RPMI7951 (cell line): ENCODE data around the gene TFEB. TPM values are rescaled to one million over a fixed set of nuclear protein-coding genes. Genes with fewer than 3 reads are reported as not detected.

Source experiments
- DNase-seq: peaks from one replicate; pipeline ENCODE4 v3.0.0-alpha.2; 2012; ENCODE audit warnings: low read depth
- total RNA-seq: library from RNA; depleted of rRNA; stranded (reverse); fragments of >200 nt; shearing (Covaris generic); gene quantifications from 2 replicates; pipeline ENCODE4 v1.2.3, GENCODE V29; 2014; rRNA removed

The TFEB gene
- 11.7 and 11.8 TPM in 2 replicates for total RNA-seq

GRCh38 chr6:41735427-41736185 is at the start of gene TFEB:
Gene TFEB (minus strand): TSS chr6:41735608. CDS start chr6:41691213, 44,395 bp downstream.
- DNase-seq: peak; percentile 87

DNA sequence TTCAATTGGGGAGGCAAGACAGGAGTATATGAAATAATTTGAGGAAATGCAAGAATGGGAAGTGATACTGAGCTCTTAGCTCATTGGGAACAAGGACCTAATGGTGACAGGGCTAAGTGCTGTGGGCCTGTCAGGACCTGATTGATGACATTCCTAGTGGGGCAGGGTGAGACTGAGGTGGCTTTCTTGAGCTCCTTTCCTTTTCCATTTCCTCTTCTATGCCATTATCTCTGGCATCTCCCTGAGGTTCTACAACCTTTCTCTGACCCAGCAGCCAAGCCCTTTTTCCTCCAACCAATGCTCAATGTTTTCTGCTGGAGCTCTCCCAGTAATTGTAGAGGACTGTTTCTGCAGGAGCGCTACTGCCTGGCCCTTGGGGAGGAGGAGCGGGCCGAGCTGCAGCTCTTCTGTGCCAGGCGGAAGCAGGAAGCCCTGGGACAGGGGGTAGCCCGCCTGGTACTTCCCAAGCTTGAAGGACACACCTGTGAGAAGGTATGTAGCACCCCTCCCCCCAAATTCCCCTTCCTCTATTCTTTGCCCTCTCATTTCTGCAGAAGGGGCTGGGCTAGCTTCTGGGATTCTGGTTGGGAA is 49.3 kb upstream of the TFEB start:
- no peak for DNase-seq

DNA sequence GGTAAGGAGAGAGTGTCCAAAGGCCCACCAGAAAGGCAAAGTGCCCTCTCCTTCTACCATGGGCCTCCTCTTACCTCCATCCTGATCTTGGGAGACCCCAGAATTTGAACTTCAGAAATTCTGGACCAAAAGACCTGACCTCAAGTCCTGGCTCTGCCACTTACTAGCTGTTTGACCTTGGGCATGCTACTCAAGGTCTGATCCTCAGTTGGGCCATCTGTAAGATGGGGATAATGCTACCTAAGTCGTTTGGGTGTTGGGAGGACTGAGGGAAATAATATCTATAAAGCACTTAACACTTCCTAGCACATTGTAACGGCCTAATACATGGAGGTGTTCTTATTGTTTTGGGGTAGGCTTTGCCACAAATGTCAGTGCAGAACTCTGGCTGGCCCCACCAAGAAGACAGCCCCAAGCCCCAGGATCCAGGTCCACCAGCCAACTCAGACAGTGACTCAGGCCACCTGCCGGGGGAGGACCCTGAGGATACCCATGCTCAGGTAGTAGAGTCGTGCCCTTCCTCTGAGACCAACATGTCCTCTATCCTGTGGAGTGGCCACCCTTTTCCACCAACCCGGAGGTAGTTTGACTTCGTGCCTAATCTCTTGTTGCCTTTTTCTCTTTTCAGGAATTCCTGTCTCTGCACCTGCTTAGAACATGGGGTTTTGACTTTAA is 47.8 kb upstream of the TFEB start:
- DNase-seq: no peak

DNA sequence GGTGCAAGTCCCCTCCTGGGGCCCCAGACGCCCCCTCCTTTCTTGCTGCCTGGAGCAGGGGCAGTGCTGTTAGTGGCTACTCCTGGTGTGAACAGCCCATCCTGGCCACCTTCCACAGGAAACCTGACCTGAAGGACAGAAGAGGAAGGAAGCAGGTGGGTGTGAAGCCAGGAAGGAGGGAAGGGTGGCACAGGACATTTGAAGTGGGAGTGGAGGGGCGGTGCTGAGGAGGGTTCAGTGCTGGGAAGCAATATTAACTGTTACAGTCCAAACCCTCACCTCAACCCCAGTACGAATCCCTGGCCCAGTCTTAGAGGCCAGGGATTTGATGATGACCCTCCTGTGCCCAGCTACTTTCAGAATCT is 45.9 kb upstream of the TFEB start:
- no peak for DNase-seq

DNA sequence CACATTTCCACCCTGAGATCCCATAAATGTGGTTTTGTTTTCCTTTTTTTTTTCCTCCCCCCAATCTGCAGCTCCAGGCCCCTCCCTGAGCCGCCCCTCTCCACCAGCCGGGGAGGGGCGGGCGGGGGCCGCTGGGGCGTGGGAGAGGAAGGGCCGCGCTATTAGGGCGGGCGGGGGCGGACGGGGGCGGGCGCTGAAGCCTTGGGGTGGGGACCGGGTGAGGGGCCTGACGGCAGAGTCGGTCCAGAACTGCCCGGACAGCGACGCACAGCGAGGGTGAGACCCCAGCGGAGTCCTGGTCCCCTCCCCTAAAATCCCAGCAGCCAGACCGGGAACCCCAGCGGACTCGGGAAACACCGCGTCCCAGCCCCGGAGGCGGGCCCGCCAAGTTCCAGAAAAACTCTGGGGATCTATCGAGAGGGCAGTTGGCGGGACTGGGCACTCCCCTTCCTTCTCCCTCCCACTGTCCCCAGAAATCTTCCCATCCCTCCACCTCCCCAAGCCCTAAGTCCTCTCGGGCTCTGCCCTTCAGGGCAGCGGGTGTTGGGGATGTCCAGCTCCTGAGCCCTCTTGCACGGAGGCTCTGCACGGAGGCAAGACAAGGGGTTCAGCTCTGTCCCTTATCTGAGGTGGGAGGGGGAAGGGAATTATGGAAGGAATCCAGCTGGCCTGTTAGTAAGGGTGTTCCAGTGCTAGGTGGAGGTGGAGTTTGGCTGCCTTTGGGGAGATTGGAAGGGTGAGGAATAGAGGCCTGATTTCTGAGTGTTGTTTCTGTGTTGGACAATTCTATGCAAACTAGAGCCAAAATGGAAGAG is 45.4 kb upstream of the TFEB start, which contains the start of gene PRICKLE4:
Gene PRICKLE4, plus strand, starts transcription at position 232 of the 815 bp plus-strand sequence. CDS start 2,692 bp downstream, outside the sequence.
- peak; percentile 44 for DNase-seq

DNA sequence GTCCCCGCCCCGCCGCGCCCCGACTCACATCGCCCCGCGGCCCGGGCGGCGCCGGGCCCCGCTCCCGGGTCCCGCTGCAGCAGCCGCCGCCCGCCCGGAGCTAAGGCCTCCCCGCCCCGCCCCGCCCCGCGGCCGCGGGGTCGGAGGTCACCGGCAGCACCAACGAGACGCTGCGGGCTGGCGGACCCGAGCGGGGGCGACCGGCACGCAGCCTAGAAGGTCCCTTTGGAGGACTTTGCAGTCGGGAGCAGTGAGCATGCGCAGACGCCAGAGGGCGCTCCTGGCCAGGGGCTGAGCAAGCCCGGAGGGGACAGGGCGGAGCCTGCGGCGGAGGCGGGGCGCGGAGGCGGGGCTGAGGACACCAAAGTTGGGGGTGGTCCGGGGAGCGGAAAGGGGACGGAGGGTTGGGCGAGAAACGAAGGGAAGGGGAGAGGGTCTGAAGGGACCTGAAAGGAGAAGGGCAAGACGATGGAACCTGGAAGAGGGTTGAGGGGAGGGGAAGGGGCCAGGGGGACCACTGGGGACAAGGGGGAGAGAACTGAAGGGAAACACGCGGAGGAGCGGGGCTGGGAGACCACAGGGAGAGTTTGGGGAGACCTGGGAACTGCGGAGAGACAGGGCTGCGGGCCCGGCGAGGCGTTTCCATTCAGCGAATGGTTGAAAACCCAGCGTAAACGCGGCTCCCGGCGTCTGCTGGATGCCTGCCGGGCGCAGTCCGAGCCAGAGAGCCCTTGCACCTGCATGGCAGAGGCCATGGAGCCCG is 44.6 kb upstream of the TFEB start, which contains the start of gene FRS3:
Gene FRS3, minus strand, starts transcription at position 113 of the 763 bp plus-strand sequence. CDS start 2,913 bp downstream, outside the sequence.
- peak; percentile 89 for DNase-seq

- no peak for DNase-seq
Measured at GRCh38 chr6:41779336-41779735, 43.9 kb upstream of the TFEB start.

DNA sequence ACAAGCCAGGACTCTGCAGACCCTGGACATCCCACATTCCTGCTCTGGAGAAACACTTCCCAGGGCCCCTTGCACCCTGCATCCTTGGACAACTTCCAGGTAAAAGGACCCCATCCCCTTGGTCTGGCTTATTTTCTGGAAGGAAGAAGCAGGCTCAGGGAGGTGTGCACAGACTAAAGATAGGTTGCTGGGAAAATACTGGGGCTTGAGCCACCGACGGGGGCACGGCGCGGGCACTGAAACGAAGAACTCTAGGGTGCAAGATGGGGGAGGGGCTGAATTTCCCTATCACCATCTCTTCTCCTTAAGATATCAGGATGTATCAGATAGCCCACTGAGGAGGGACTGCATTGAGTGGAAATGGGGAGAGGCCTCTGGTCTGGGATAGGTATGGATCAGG is 43.5 kb upstream of the TFEB start:
- DNase-seq: no peak

DNA sequence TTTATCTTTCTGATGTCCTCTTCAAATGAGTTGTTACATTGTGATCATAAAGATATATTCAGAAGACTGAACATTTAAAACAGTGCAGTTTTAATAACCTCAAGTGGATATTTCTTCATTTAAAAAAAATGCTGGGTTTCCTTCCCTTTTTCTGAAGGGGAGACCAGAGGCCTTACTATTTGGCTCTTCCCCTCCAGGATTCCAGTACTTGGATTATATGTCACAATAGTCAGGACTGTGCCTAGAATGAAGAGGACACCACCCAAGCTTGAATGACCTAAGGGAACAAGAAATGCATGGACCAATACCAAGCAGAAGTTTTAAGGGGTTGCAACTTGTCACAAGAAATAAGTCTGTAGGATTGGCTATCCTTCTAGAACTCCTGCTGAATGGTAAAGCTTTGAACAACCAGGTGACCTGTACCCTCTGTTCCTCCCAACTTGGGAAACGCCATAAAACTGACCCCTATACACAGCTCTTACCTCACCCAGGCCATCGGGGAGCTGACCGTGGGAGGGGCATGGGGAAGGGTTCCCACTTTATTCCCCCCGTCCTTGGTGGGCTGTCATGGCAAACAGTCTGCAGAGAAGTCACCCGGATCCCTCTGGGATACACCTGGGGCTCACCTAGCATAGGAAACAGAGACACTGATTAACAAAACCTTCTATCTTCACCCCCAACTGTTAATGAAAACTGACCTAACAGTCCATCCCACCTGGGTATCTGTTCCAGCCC is 42.3 kb upstream of the TFEB start:
- DNase-seq: no peak

- no peak for DNase-seq
Measured at GRCh38 chr6:41775293-41775882, 40.0 kb upstream of the TFEB start.

DNA sequence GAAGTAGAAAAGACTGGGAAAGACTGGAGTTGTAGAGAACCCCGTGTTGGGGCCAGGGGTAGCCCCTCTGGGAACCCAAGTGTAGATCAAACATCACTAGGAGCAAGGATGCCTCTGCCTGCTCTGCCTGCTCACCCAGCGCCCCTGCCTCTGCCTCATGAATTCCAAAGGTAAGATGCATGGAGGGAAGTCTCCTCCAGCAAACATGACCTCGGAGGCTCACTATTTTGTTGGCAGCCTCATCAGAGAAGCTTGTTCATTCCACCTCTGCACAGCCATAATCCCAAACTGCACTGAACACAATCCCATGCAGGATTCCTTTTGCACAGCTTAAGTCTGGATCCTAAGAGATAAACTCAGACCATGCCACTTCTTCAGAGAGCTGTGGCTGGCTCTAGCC is 39.4 kb upstream of the TFEB start:
- no peak for DNase-seq

DNA sequence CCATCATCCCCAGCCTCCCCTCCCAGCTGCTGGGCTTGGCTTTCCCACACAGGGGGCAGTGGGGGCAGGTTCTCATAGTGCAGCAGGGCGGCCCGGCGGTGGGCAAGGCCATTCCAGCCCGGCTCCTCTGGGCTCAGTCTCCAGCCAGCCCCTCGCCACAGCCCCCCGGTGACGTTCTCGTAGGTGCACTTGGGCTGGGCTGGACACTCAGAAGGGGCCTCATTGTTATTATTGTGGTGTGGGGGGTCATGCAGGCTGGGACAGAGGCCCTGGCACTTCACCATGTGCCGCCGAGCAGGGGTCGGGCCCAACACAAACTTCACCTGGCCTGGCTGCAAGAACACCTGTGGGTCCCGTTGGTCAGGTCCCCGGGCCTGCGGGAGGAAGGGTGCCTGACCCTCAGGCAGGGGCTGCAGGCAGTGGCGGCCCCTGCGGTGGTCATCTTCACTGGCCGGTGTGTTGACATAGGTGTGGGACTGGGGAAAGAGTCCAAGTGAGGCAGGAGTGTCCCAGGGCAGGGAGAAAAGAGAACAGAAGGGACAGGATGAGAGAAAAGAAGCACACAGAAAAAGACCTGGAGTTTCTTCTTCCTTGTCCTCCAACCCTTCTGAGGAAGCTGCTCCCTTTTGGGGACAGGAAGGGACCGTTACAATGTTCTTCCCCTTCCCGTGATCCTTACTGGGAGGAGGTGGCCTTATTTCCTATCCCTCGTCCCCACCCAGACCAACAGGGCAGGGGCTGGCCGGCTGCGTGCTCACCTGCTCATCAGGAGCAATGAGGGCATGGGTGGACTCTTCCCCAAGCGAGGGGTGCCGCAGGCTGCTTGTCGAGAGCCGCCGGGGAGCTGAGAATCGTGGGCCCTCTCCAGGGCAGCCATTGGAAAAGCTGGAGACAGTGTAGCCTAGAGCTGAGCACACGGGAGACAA is 35.9 kb upstream of the TFEB start:
- no peak for DNase-seq

DNA sequence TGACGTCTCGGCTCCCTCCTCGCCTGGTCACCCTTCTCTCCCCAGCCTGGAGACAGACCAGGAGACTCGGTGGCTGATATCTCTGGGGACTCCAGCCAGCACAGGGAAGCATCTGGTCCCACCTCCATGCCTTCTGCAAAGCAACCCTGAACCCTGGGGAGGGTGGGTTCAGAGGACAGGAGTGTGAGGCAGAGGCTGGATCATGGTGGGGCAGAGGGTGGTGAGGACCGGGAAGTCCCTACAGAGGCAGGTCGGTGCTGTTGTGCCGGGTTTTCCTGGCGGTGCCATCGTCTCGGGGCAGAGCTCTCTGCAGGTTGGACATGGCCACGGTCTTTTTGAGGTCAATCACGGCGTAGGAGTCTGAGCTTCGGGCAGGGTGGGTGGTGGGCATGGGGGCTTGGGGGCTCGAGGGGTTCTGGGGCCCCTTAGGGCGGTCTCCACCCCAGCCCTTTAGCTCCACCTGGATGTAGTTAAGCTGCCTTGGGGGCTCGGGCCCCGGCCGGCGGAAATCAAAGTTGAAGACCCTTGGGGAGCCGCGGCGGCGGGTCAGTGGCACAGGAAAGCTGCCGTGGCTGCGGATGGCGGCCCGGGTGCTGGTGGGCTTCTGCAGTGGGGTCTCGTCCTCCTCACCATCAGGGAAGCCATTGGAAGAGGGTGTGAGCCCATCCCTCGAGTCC is 35.1 kb upstream of the TFEB start:
- DNase-seq: no peak

- no peak for DNase-seq
Measured at GRCh38 chr6:41769376-41769775, 34.0 kb upstream of the TFEB start.

DNA sequence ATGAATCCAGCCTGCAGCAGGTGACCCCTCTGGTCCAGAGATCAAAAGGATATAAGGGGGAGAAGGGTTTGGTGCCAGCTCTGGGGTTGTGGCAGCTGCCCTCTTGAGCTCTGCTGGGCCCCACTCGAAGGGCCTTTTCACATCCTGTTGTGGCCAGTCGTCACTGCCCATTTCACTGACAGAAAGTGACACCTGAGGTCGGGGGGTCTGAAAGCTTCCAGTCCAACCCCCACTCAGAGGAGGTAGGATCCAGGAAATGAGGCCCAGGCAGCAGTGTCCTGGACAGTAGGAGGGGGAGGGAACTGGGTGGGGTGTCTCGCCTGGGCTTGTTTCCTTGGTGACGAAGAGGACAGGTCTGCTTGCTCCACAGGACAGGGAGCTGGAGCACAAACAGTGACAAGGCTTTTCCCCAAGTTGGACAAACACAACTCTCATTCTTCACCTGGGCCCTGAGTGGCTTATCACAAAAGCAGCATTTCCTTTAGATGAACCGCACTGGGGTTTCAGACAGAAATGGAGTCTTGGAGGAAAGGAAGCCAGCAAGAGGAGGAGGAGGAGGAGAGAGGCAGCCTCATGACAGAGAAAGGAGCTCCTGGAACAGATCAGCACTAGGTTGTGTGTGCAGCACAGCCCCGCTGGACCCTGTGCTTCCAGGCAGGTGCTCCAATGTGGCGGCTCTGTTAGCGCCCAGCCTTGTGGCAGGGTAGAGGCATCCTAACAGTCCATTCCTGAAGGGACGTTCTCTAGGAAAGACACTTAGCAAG is 33.3 kb upstream of the TFEB start:
- no peak for DNase-seq

GRCh38 chr6:41767112-41767833 is 31.9 kb upstream of the TFEB start:
- DNase-seq: peak; percentile 92
